ENCODE data around the gene RIN3.
"Not testable (repeated sequence)": the region's sequence is repeated elsewhere in the genome, so short reads cannot be mapped to it uniquely, and the experiment has no call there.

GRCh38 chr14:92680330-92680729 lies 166.7 kb downstream of the RIN3 start:
- TF ChIP-seq CTCF, POLR2A, EP300, POLR2AphosphoS5 (IDR thresholded peaks at IDR 0.05): not testable (repeated sequence)
